Stimulated activated CD8-positive, alpha-beta memory T cell treated with anti-CD3 and anti-CD28 coated beads, Interleukin-15, amount 100 ng/mL, for 1 hour (primary cell): ENCODE measurements around the gene DDX1.
"Not testable (repeated sequence)": the region's sequence is repeated elsewhere in the genome, so short reads cannot be mapped to it uniquely, and the experiment has no call there.

ENCODE experiments used
- DNase-seq: peaks from one replicate; pipeline ENCODE4 v3.0.0-alpha.2; 2020; ENCODE audit warnings: low read depth

Gene DDX1

DNA sequence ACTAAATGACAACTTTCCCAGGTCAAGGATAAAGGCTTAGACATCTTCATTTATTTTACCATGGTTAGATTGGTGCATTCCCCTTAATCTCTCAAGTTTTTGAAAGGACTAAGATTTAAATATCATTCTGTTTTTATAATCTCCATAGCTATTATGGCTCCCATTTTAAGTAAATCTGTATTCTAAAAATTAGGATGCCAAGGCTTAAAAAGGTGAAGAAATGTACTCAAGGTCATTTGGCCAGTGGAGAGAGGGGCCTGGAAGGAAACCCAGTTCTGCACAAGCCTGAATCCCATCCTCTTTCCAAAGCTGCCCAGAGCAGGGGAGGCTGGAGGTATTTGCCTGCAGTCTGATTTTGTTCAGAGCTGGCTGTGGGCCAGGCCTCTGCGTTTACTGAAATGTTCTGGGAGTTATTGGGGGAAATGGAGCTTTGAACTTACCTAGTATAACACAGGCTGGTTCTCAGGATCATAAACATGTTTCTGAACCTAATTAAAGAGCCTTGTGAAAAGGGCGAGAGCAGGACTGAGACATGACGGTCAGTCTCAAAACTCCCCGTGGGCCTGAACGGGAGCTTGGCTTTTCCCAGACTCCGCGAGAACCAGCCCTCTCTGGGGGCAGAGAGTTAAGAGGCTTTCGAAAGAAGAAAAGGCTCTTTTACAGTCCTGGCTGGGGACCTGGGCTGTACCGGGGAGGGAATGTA lies 85.6 kb downstream of the DDX1 start:
- DNase-seq: no peak

DNA sequence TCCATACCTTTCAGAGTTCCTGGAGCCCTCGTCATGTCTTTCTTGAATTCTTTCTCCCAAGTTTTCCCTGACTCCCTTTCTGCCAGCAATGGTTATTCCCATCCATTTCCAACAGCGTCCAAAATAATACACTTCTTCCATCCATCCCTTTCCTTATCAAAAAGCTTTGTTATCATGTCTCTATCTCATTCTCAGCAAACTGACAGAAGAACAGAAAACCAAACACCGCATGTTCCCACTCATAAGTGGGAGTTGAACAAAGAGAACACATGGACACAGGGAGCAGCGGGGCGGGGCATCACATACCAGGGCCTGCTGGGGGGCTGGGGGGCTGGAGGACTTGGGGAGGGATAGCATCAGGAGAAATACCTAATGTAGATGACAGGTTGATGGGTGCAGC lies 86.7 kb downstream of the DDX1 start:
- DNase-seq: no peak

DNA sequence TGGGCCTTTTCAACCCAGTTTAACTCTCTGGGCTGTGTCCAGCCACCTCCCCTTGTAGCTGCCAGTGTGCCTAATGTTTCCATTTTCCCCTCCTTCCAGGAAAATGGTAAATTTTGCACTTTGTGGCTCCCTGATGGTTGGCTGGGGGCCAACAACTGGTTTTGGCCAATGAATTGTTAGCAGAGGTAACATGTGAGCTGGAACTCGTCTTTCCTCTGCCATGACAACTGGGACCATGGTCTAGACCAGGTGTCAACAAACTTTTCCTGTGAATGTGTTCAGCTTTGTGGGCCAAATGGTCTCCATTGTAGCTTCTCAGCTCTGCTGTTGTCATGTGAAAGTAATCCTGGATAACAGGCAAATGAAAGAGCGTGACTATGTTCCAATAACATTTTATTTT lies 87.2 kb downstream of the DDX1 start:
- DNase-seq: no peak

DNA sequence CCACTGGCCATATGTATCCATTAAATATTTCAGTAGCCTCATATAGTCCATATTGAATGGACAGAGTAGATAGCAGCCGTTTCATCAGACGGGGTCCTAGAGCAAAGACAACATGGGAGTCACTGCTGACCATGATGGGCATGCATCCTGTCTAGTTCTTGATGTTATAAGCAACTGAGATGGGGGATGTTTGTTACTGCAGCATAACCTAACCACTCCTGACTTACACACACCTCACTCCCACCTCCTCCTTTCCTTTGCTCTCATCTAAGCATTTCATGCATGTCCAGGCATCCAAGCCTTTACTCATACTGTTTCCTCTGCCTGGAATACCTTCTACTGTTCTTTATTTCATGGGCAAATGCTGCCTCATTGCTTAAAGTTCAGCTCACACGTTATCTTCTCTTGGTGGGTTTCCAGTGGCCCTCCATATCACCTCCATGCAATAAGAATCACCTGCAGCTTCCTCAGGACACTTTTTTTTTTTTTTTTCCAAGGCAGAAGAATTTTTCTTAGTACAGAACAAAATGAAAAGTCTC lies 87.8 kb downstream of the DDX1 start:
- no peak for DNase-seq

DNA sequence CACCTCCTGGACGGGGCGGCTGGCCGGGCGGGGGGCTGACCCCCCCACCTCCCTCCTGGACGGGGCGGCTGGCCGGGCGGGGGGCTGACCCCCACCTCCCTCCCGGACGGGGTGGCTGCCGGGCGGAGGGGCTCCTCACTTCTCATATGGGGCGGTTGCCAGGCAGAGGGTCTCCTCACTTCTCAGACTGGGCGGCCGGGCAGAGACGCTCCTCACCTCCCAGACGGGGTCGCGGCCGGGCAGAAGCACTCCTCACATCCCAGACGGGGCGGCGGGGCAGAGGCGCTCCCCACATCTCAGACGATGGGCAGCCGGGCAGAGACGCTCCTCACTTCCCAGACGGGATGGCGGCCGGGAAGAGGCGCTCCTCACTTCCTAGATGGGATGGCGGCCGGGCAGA lies 88.5 kb downstream of the DDX1 start:
- not testable (repeated sequence) for DNase-seq
